ENCODE data around the gene TTLL10.

Gene TTLL10

GRCh38 chr1:1246577-1247340 lies 73.1 kb downstream of the TTLL10 start, which contains the start of gene C1QTNF12:
Gene C1QTNF12, minus strand, starts transcription at chr1:1246722. Its CDS starts 32 bp downstream, at chr1:1246690.
- no peak for TF ChIP-seq CTCF (conservative IDR thresholded peaks at IDR 0.05; ENCODE audit: control insufficient read depth, insufficient read depth, low read depth, low read length)
- DNase-seq (ENCODE audit: low read depth) = no peak
- H3K4me3 ChIP-seq (ENCODE audit: control insufficient read depth, low read depth, low read length) = no peak within 1 kb of the TSS

- no peak overlapping the region for H3K4me3 ChIP-seq (ENCODE audit: control insufficient read depth, low read depth, low read length)
- DNase-seq (ENCODE audit: low read depth) = no peak
- no peak for TF ChIP-seq CTCF (conservative IDR thresholded peaks at IDR 0.05; ENCODE audit: control insufficient read depth, insufficient read depth, low read depth, low read length)
Observed at GRCh38 chr1:1247341-1247913, 73.7 kb downstream of the TTLL10 start.
